GM23338 (cell line): ENCODE results near the gene ATXN7L1. TPM values are rescaled to one million over a fixed set of nuclear protein-coding genes. Genes with fewer than 3 reads are reported as not detected.

Experiments
- ATAC-seq: fragments of 200-7000 bp; cut with Tn5 transposase; 3 replicates; pipeline ENCODE4 v1.9.1; 2020
- DNase-seq: peaks from one replicate; pipeline ENCODE4 v3.0.0-alpha.2; 2015; ENCODE audit warnings: low spot score
- H2AFZ ChIP-seq: fragments of 200-600 bp; sonication (generic); 2 replicates; pipeline ENCODE4 v1.8.0; 2016; ENCODE audit warnings: antibody characterized with exemption, mild to moderate bottlenecking, moderate library complexity
- H3F3A ChIP-seq: fragments of 200-600 bp; sonication (generic); replicated peaks from 2 replicates; pipeline ENCODE4 v1.8.0; 2017; ENCODE audit warnings: antibody characterized with exemption, mixed run types, low read depth
- H3K27ac ChIP-seq: fragments of 200-600 bp; sonication (generic); 2 replicates; pipeline ENCODE4 v1.6.1; 2016; ENCODE audit warnings: low read depth
- H3K27me3 ChIP-seq: fragments of 200-600 bp; sonication (generic); 2 replicates; pipeline ENCODE4 v1.8.0; 2016; ENCODE audit warnings: mild to moderate bottlenecking, mixed run types, moderate library complexity; ENCODE audit not compliant: insufficient read depth
- H3K36me3 ChIP-seq: fragments of 200-600 bp; sonication (generic); 2 replicates; pipeline ENCODE4 v1.8.0; 2016; ENCODE audit warnings: mild to moderate bottlenecking; ENCODE audit not compliant: insufficient read depth
- H3K4me1 ChIP-seq: fragments of 200-600 bp; sonication (generic); 2 replicates; pipeline ENCODE4 v1.8.0; 2016; ENCODE audit warnings: mild to moderate bottlenecking, moderate library complexity; ENCODE audit not compliant: insufficient read depth
- H3K4me2 ChIP-seq: fragments of 200-600 bp; sonication (generic); 2 replicates; pipeline ENCODE4 v1.7.1; 2017; ENCODE audit warnings: mixed run types
- H3K4me3 ChIP-seq: fragments of 200-600 bp; sonication (generic); 2 replicates; pipeline ENCODE4 v1.6.1; 2016; ENCODE audit warnings: mixed run types
- H3K79me2 ChIP-seq: fragments of 200-600 bp; sonication (generic); replicated peaks from 2 replicates; pipeline ENCODE4 v1.8.0; 2017; ENCODE audit warnings: mild to moderate bottlenecking; ENCODE audit not compliant: insufficient read depth
- H3K9me2 ChIP-seq: fragments of 200-600 bp; sonication (generic); 2 replicates; pipeline ENCODE4 v1.8.0; 2017; ENCODE audit not compliant: insufficient read depth
- H4K20me1 ChIP-seq: fragments of 200-600 bp; sonication (generic); replicated peaks from 2 replicates; pipeline ENCODE4 v1.8.0; 2017; ENCODE audit warnings: mild to moderate bottlenecking; ENCODE audit not compliant: insufficient read depth
- H3K27ac Mint-ChIP-seq: 2 replicates; pipeline ENCODE4 v1.8.0; 2020; ENCODE audit warnings: inconsistent platforms, mild to moderate bottlenecking, moderate library complexity, mixed read lengths
- H3K27me3 Mint-ChIP-seq: 3 replicates; pipeline ENCODE4 v1.8.0; 2022; ENCODE audit warnings: low read depth, mild to moderate bottlenecking, moderate library complexity, mixed read lengths, inconsistent platforms; ENCODE audit not compliant: insufficient read depth, poor library complexity
- H3K36me3 Mint-ChIP-seq: 3 replicates; pipeline ENCODE4 v1.8.0; 2021; ENCODE audit warnings: low read depth, mild to moderate bottlenecking, inconsistent platforms, moderate library complexity, mixed read lengths
- H3K4me1 Mint-ChIP-seq: 3 replicates; pipeline ENCODE4 v1.8.0; 2020; ENCODE audit warnings: mild to moderate bottlenecking, inconsistent platforms, mixed read lengths
- H3K4me3 Mint-ChIP-seq: 3 replicates; pipeline ENCODE4 v1.8.0; 2021; ENCODE audit warnings: moderate library complexity, mild to moderate bottlenecking, inconsistent platforms, mixed read lengths
- H3K9me3 Mint-ChIP-seq: 3 replicates; pipeline ENCODE4 v1.8.0; 2020; ENCODE audit warnings: moderate library complexity, mild to moderate bottlenecking, inconsistent platforms, mixed read lengths
- EZH2phosphoT487 ChIP-seq: fragments of 200-600 bp; sonication (generic); IDR thresholded peaks from one replicate; pipeline ENCODE4 v1.8.1; 2018; ENCODE audit warnings: antibody characterized with exemption; ENCODE audit not compliant: unreplicated experiment
- STAT1 ChIP-seq: IDR thresholded peaks from one replicate; pipeline ENCODE4 v1.6.1; 2016; ENCODE audit warnings: antibody characterized with exemption; ENCODE audit not compliant: unreplicated experiment
- ZNF114 ChIP-seq: fragments of 250-450 bp; sonication (Bioruptor Pico); IDR thresholded peaks from 2 replicates; pipeline ENCODE4 v1.5.0; 2020; ENCODE audit warnings: mild to moderate bottlenecking, moderate library complexity
- ZNF331 ChIP-seq: fragments of 250-450 bp; sonication (Bioruptor Pico); IDR thresholded peaks from 2 replicates; pipeline ENCODE4 v1.5.0; 2020; ENCODE audit warnings: low read depth, mild to moderate bottlenecking, moderate library complexity
- polyA plus RNA-seq: library from polyadenylated mRNA; unstranded; fragments of >200 nt; fragmentation: Nextera tagmentation; extraction: Ambion mirVana; gene quantifications from 2 replicates; pipeline ENCODE4 v1.2.1, GENCODE V29; 2016
- total RNA-seq: library from RNA; depleted of rRNA; stranded (reverse); fragments of >200 nt; shearing (Covaris generic); gene quantifications from 2 replicates; pipeline ENCODE4 v1.2.3, GENCODE V29; 2014
- TF ChIP-seq, protein P1 (sequence below), 2 experiments: fragments of 200-600 bp in 1 of 2; sonication (generic) in 1 of 2; conservative IDR thresholded peaks; 2 replicates each; pipeline versions ENCODE4 v1.5.1 to v1.6.1; 2016 to 2017; ENCODE audit warnings: antibody characterized with exemption in 2 of 2, low read depth in 2 of 2, mild to moderate bottlenecking in 2 of 2, moderate library complexity in 1 of 2
- TF ChIP-seq, protein P2 (sequence below): fragments of 250-450 bp; sonication (Bioruptor Pico); IDR thresholded peaks from 2 replicates; pipeline ENCODE4 v1.5.0; 2020; ENCODE audit warnings: mild to moderate bottlenecking, moderate library complexity
- TF ChIP-seq, protein P3 (sequence below): IDR thresholded peaks from 2 replicates; pipeline ENCODE4 v1.6.1; 2016; ENCODE audit warnings: antibody characterized with exemption
- TF ChIP-seq, protein P4 (sequence below): IDR thresholded peaks from one replicate; pipeline ENCODE4 v1.6.1; 2018; ENCODE audit warnings: antibody characterized with exemption; ENCODE audit not compliant: unreplicated experiment

Gene ATXN7L1
- total and polyA plus RNA-seq, 2 experiments from 2014 or later: 22.8 to 29.8 TPM

DNA sequence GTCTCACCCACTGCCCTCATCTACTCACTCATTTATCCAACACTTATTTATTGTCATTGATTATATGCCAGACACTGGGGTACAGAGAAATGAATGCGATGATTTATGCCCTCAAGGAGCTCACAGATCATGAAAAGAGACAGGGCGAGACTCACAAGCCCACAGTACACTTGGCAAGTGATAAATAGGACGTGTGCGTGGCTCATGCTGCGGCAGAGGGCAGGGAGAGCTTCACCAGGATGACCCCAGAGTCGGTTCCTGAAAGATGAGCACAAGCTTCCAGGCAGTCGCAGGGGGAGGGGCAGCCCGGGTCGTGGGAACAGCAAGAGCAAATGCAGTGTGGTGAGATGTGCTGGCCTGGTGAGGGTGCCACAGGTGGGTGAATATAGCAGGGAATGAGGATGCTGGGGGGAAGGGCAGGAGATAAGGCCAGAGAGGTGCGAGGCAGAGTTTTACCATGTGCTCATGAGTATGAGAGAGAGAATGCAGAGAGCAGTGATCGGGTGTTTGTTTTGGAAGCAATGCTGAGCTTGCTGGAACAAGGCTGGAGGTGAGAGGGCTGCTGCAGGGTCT is 70.9 kb downstream of the ATXN7L1 start:
- Mint-ChIP-seq H3K4me3 (no peak overlapping the region), H3K4me1 (peaks cover 36% of the 10 kb centered on the region), H3K27ac (0 out of 2 replicates have a peak overlapping the region, but pooled peaks have one; percentile 8), H3K27me3 (no peaks in the 10 kb centered on the region), H3K36me3 (peaks cover 3% of the 10 kb centered on the region; the same call in 1 of the 3 replicates), H3K9me3 (no peaks in the 10 kb centered on the region)
- H3K4me1 ChIP-seq: peaks cover 14% of the 10 kb centered on the region
- peak; percentile 81 for ATAC-seq
- no peaks in the 10 kb centered on the region for H3K36me3 ChIP-seq
- peaks cover 18% of the 10 kb centered on the region for H3K79me2 ChIP-seq
- no peak overlapping the region for H3K4me3 ChIP-seq
- no peaks in the 10 kb centered on the region for H3F3A ChIP-seq
- H2AFZ ChIP-seq: no peak overlapping the region
- H4K20me1 ChIP-seq: peaks cover 5% of the 10 kb centered on the region; the same call in 1 of the 2 replicates
- DNase-seq: peak; percentile 69
- TF ChIP-seq ZNF114 (CRISPR knock-in tag): no peak
- TF ChIP-seq, protein P1, sequence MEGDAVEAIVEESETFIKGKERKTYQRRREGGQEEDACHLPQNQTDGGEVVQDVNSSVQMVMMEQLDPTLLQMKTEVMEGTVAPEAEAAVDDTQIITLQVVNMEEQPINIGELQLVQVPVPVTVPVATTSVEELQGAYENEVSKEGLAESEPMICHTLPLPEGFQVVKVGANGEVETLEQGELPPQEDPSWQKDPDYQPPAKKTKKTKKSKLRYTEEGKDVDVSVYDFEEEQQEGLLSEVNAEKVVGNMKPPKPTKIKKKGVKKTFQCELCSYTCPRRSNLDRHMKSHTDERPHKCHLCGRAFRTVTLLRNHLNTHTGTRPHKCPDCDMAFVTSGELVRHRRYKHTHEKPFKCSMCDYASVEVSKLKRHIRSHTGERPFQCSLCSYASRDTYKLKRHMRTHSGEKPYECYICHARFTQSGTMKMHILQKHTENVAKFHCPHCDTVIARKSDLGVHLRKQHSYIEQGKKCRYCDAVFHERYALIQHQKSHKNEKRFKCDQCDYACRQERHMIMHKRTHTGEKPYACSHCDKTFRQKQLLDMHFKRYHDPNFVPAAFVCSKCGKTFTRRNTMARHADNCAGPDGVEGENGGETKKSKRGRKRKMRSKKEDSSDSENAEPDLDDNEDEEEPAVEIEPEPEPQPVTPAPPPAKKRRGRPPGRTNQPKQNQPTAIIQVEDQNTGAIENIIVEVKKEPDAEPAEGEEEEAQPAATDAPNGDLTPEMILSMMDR (conservative IDR thresholded peaks at IDR 0.05; ENCODE audit: low read depth in 2 of 2): peak in 1 of 2 experiments; percentile 23; a peak in 1 of 4 replicates
- H3K9me2 ChIP-seq: no peaks in the 10 kb centered on the region
- 0 out of 2 replicates have a peak overlapping the region, but pooled peaks have one; percentile 40 for H3K4me2 ChIP-seq
- no peak overlapping the region for H3K27ac ChIP-seq
- no peaks in the 10 kb centered on the region for H3K27me3 ChIP-seq

DNA sequence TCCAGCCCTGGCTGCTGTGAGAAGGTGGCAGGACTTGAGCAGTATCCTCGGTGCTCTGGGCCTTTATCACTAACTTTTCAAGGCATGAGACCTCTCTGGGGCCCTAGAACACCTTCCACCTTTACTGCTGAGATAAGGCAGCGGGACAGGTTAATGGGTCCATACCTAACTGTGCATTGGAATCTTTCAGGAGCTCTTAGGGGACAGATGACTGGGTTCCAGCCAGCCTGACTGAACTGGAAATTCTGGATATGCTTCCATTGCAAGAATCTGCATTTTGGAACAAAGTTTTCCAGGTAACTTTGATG is 73.0 kb downstream of the ATXN7L1 start:
- H3K4me2 ChIP-seq: no peak overlapping the region
- TF ChIP-seq EZH2phosphoT487 (no peak), ZNF331 (CRISPR knock-in tag) (no peak), ZNF114 (CRISPR knock-in tag) (no peak), STAT1 (no peak)
- TF ChIP-seq, protein P2, sequence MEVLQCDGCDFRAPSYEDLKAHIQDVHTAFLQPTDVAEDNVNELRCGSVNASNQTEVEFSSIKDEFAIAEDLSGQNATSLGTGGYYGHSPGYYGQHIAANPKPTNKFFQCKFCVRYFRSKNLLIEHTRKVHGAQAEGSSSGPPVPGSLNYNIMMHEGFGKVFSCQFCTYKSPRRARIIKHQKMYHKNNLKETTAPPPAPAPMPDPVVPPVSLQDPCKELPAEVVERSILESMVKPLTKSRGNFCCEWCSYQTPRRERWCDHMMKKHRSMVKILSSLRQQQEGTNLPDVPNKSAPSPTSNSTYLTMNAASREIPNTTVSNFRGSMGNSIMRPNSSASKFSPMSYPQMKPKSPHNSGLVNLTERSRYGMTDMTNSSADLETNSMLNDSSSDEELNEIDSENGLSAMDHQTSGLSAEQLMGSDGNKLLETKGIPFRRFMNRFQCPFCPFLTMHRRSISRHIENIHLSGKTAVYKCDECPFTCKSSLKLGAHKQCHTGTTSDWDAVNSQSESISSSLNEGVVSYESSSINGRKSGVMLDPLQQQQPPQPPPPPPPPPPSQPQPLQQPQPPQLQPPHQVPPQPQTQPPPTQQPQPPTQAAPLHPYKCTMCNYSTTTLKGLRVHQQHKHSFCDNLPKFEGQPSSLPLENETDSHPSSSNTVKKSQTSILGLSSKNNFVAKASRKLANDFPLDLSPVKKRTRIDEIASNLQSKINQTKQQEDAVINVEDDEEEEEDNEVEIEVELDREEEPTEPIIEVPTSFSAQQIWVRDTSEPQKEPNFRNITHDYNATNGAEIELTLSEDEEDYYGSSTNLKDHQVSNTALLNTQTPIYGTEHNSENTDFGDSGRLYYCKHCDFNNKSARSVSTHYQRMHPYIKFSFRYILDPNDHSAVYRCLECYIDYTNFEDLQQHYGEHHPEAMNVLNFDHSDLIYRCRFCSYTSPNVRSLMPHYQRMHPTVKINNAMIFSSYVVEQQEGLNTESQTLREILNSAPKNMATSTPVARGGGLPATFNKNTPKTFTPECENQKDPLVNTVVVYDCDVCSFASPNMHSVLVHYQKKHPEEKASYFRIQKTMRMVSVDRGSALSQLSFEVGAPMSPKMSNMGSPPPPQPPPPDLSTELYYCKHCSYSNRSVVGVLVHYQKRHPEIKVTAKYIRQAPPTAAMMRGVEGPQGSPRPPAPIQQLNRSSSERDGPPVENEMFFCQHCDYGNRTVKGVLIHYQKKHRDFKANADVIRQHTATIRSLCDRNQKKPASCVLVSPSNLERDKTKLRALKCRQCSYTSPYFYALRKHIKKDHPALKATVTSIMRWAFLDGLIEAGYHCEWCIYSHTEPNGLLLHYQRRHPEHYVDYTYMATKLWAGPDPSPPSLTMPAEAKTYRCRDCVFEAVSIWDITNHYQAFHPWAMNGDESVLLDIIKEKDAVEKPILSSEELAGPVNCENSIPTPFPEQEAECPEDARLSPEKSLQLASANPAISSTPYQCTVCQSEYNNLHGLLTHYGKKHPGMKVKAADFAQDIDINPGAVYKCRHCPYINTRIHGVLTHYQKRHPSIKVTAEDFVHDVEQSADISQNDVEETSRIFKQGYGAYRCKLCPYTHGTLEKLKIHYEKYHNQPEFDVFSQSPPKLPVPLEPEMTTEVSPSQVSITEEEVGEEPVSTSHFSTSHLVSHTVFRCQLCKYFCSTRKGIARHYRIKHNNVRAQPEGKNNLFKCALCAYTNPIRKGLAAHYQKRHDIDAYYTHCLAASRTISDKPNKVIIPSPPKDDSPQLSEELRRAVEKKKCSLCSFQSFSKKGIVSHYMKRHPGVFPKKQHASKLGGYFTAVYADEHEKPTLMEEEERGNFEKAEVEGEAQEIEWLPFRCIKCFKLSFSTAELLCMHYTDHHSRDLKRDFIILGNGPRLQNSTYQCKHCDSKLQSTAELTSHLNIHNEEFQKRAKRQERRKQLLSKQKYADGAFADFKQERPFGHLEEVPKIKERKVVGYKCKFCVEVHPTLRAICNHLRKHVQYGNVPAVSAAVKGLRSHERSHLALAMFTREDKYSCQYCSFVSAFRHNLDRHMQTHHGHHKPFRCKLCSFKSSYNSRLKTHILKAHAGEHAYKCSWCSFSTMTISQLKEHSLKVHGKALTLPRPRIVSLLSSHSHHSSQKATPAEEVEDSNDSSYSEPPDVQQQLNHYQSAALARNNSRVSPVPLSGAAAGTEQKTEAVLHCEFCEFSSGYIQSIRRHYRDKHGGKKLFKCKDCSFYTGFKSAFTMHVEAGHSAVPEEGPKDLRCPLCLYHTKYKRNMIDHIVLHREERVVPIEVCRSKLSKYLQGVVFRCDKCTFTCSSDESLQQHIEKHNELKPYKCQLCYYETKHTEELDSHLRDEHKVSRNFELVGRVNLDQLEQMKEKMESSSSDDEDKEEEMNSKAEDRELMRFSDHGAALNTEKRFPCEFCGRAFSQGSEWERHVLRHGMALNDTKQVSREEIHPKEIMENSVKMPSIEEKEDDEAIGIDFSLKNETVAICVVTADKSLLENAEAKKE (CRISPR knock-in tag): no peak
- TF ChIP-seq, protein P3, sequence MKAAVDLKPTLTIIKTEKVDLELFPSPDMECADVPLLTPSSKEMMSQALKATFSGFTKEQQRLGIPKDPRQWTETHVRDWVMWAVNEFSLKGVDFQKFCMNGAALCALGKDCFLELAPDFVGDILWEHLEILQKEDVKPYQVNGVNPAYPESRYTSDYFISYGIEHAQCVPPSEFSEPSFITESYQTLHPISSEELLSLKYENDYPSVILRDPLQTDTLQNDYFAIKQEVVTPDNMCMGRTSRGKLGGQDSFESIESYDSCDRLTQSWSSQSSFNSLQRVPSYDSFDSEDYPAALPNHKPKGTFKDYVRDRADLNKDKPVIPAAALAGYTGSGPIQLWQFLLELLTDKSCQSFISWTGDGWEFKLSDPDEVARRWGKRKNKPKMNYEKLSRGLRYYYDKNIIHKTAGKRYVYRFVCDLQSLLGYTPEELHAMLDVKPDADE: no peak
- TF ChIP-seq, protein P4, sequence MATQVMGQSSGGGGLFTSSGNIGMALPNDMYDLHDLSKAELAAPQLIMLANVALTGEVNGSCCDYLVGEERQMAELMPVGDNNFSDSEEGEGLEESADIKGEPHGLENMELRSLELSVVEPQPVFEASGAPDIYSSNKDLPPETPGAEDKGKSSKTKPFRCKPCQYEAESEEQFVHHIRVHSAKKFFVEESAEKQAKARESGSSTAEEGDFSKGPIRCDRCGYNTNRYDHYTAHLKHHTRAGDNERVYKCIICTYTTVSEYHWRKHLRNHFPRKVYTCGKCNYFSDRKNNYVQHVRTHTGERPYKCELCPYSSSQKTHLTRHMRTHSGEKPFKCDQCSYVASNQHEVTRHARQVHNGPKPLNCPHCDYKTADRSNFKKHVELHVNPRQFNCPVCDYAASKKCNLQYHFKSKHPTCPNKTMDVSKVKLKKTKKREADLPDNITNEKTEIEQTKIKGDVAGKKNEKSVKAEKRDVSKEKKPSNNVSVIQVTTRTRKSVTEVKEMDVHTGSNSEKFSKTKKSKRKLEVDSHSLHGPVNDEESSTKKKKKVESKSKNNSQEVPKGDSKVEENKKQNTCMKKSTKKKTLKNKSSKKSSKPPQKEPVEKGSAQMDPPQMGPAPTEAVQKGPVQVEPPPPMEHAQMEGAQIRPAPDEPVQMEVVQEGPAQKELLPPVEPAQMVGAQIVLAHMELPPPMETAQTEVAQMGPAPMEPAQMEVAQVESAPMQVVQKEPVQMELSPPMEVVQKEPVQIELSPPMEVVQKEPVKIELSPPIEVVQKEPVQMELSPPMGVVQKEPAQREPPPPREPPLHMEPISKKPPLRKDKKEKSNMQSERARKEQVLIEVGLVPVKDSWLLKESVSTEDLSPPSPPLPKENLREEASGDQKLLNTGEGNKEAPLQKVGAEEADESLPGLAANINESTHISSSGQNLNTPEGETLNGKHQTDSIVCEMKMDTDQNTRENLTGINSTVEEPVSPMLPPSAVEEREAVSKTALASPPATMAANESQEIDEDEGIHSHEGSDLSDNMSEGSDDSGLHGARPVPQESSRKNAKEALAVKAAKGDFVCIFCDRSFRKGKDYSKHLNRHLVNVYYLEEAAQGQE: no peak

More for the DNA sequence above, 73.0 kb downstream of the ATXN7L1 start:
- Histone ChIP-seq H3K9me2 (no peaks in the 10 kb centered on the region; the same call in 1 of the 2 replicates), H3K4me1 (peaks cover 28% of the 10 kb centered on the region), H2AFZ (no peak overlapping the region), H3K27me3 (no peaks in the 10 kb centered on the region), H3K36me3 (no peaks in the 10 kb centered on the region), H3K27ac (no peak overlapping the region), H4K20me1 (peaks cover 14% of the 10 kb centered on the region; the same call in 1 of the 2 replicates), H3F3A (no peaks in the 10 kb centered on the region), H3K4me3 (no peak overlapping the region), H3K79me2 (peaks cover 18% of the 10 kb centered on the region)
- Mint-ChIP-seq H3K36me3 (no peaks in the 10 kb centered on the region; the same call in 2 of the 3 replicates), H3K27me3 (peaks cover 5% of the 10 kb centered on the region), H3K4me3 (no peak overlapping the region), H3K4me1 (peaks cover 57% of the 10 kb centered on the region), H3K27ac (no peak overlapping the region), H3K9me3 (no peaks in the 10 kb centered on the region)
- DNase-seq: no peak
- ATAC-seq: no peak
